Endothelial cell (in vitro differentiated cells): ENCODE data around the gene SLAMF8. TPM values are rescaled to one million over a fixed set of nuclear protein-coding genes. Genes with fewer than 3 reads are reported as not detected.

Experiments
- DNase-seq: peaks from one replicate; pipeline ENCODE4 v3.0.0; 2021; ENCODE audit warnings: low spot score
- H3K27ac Mint-ChIP-seq: one replicate; pipeline ENCODE4 v1.8.0; 2021; ENCODE audit warnings: mixed read lengths, inconsistent platforms; ENCODE audit not compliant: unreplicated experiment
- H3K27me3 Mint-ChIP-seq: one replicate; pipeline ENCODE4 v1.8.0; 2021; ENCODE audit warnings: mild to moderate bottlenecking, moderate library complexity, mixed read lengths, inconsistent platforms; ENCODE audit not compliant: unreplicated experiment
- H3K36me3 Mint-ChIP-seq: one replicate; pipeline ENCODE4 v1.8.0; 2021; ENCODE audit warnings: mild to moderate bottlenecking, low read depth, mixed read lengths, inconsistent platforms; ENCODE audit not compliant: unreplicated experiment
- H3K4me1 Mint-ChIP-seq: one replicate; pipeline ENCODE4 v1.8.0; 2021; ENCODE audit warnings: mild to moderate bottlenecking, mixed read lengths, inconsistent platforms; ENCODE audit not compliant: unreplicated experiment
- H3K4me3 Mint-ChIP-seq: one replicate; pipeline ENCODE4 v1.8.0; 2021; ENCODE audit warnings: mild to moderate bottlenecking, mixed read lengths, inconsistent platforms; ENCODE audit not compliant: unreplicated experiment
- H3K9me3 Mint-ChIP-seq: one replicate; pipeline ENCODE4 v1.8.0; 2021; ENCODE audit warnings: mixed read lengths, inconsistent platforms; ENCODE audit not compliant: unreplicated experiment
- total RNA-seq: library from RNA; stranded (reverse); fragmentation: NEBNext Ultra II Directional; extraction: Animal tissue kit (Norgen Biotek cat#: 25700); gene quantifications from one replicate; pipeline ENCODE4 v1.2.1, GENCODE V29; 2021; ENCODE audit not compliant: unreplicated experiment
- TF ChIP-seq, protein P1 (sequence below): fragments of 200-600 bp; sonication (generic); IDR thresholded peaks from one replicate; pipeline ENCODE4 v1.5.0; 2021; ENCODE audit warnings: antibody characterized with exemption; ENCODE audit not compliant: unreplicated experiment

Gene SLAMF8
- total RNA-seq, 1 donor from 2014 or later = not detected

DNA sequence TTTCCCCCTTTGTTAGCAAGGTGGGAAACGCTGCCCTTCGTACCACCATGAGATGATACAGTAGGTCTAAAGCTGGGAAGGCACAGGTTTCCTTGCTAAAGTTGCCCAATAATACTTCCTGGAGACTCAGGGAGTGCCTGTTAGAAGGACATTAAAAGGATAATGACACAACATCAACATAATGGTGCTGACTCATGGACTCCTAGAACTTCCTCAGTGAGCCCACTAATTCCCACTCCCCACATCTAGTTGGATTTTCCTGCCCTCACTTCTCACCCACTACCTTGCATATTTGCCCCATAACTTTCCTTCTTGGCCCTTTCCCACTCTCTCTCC is 55.8 kb downstream of the SLAMF8 start:
- H3K9me3 Mint-ChIP-seq = no peaks in the 10 kb centered on the region
- peaks cover 4% of the 10 kb centered on the region for H3K27me3 Mint-ChIP-seq
- peaks cover 10% of the 10 kb centered on the region for H3K4me1 Mint-ChIP-seq
- H3K36me3 Mint-ChIP-seq = no peaks in the 10 kb centered on the region
- no peak for DNase-seq
- TF ChIP-seq, protein P1, sequence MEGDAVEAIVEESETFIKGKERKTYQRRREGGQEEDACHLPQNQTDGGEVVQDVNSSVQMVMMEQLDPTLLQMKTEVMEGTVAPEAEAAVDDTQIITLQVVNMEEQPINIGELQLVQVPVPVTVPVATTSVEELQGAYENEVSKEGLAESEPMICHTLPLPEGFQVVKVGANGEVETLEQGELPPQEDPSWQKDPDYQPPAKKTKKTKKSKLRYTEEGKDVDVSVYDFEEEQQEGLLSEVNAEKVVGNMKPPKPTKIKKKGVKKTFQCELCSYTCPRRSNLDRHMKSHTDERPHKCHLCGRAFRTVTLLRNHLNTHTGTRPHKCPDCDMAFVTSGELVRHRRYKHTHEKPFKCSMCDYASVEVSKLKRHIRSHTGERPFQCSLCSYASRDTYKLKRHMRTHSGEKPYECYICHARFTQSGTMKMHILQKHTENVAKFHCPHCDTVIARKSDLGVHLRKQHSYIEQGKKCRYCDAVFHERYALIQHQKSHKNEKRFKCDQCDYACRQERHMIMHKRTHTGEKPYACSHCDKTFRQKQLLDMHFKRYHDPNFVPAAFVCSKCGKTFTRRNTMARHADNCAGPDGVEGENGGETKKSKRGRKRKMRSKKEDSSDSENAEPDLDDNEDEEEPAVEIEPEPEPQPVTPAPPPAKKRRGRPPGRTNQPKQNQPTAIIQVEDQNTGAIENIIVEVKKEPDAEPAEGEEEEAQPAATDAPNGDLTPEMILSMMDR = no peak
- no peak overlapping the region for H3K4me3 Mint-ChIP-seq
- no peak overlapping the region for H3K27ac Mint-ChIP-seq

DNA sequence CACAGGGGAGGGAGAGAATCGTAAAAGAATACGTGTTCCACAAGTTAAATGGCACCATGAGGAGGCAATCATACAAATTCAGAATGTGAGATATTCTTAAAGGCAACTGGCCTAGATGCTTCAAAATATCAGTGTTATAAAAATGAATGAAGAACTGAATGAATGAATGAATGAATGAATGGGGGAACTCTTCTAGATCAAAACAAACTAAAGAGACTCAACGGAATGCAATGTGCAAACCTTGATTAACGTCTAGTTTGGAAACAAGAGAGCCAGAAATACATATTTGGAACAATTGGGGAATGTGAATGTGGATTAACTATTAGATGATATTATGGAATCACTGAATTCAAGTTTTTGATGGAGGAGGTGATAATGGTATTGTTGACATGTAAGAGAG is 56.5 kb downstream of the SLAMF8 start:
- Mint-ChIP-seq H3K27me3 (peaks cover 8% of the 10 kb centered on the region), H3K4me3 (no peak overlapping the region), H3K27ac (no peak overlapping the region), H3K9me3 (no peaks in the 10 kb centered on the region), H3K4me1 (peaks cover 8% of the 10 kb centered on the region), H3K36me3 (no peaks in the 10 kb centered on the region)
- TF ChIP-seq, protein P1 = no peak
- DNase-seq = no peak

DNA sequence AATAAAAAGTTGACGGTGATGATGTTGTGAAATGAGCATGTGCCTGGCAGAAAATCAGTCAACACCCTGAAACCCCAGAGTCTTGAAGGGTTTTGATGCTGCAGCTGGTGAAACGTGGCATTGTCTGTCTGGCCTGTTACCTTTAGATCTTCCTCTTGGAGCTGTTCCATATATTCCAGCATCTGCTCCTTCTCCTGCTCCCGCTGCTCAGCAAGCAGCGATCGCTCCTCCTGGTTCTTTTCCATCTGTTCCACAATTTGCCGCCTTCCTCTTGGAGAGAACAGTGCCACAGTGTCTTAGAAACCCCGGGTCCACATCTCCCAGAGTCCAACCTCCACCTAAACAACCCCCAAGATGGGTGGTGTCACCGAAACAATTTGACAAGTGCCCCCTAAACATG is 57.6 kb downstream of the SLAMF8 start:
- H3K4me1 Mint-ChIP-seq = peaks cover 7% of the 10 kb centered on the region
- TF ChIP-seq, protein P1 = no peak

More for the DNA sequence above, 57.6 kb downstream of the SLAMF8 start:
- no peak for DNase-seq
- no peaks in the 10 kb centered on the region for H3K9me3 Mint-ChIP-seq
- no peak overlapping the region for H3K27ac Mint-ChIP-seq
- no peak overlapping the region for H3K4me3 Mint-ChIP-seq
- peaks cover 8% of the 10 kb centered on the region for H3K27me3 Mint-ChIP-seq
- H3K36me3 Mint-ChIP-seq = no peaks in the 10 kb centered on the region

Other genes with a start within 250 kb of the SLAMF8 start
- not detected for gene APCS, start 239.0 kb upstream of the SLAMF8 start, total RNA-seq
- not detected for gene CRP, start 112.3 kb upstream of the SLAMF8 start, total RNA-seq
- 38.7 TPM for gene DUSP23, start 45.9 kb upstream of the SLAMF8 start, total RNA-seq
- gene FCRL6, start 24.5 kb upstream of the SLAMF8 start, total RNA-seq = not detected
- not detected for gene VSIG8, start 35.8 kb downstream of the SLAMF8 start, total RNA-seq
- gene CFAP45, start 73.3 kb downstream of the SLAMF8 start, total RNA-seq = 1.0 TPM
- 95.2 TPM for gene TAGLN2, start 98.6 kb downstream of the SLAMF8 start, total RNA-seq
- gene IGSF9, start 118.7 kb downstream of the SLAMF8 start, total RNA-seq = 2.2 TPM
- gene SLAMF9, start 127.4 kb downstream of the SLAMF8 start, total RNA-seq = not detected
- gene PIGM, start 205.1 kb downstream of the SLAMF8 start, total RNA-seq = 6.0 TPM
- gene KCNJ10, start 243.3 kb downstream of the SLAMF8 start, total RNA-seq = not detected